Type B pancreatic cell (in vitro differentiated cells): ENCODE measurements around the gene INF2. TPM values are rescaled to one million over a fixed set of nuclear protein-coding genes. Genes with fewer than 3 reads are reported as not detected.
A peak's percentile ranks its signal among the peaks of the same experiment; 100 is the strongest.

ENCODE experiments used
- DNase-seq: peaks from one replicate; pipeline ENCODE4 v3.0.0; 2021; ENCODE audit warnings: mixed read lengths; ENCODE audit not compliant: unreplicated experiment; ENCODE audit errors: extremely low spot score
- H3K27ac Mint-ChIP-seq: 2 replicates; pipeline ENCODE4 v1.8.0; 2021; ENCODE audit warnings: mild to moderate bottlenecking, mixed read lengths
- H3K27me3 Mint-ChIP-seq: 2 replicates; pipeline ENCODE4 v1.8.0; 2021; ENCODE audit warnings: mixed read lengths
- H3K36me3 Mint-ChIP-seq: 2 replicates; pipeline ENCODE4 v1.8.0; 2021; ENCODE audit warnings: mixed read lengths
- H3K4me1 Mint-ChIP-seq: one replicate; pipeline ENCODE4 v1.8.0; 2021; ENCODE audit warnings: mixed read lengths; ENCODE audit not compliant: unreplicated experiment
- H3K4me3 Mint-ChIP-seq: 2 replicates; pipeline ENCODE4 v1.8.0; 2021; ENCODE audit warnings: mild to moderate bottlenecking, mixed read lengths
- H3K9me3 Mint-ChIP-seq: 2 replicates; pipeline ENCODE4 v1.8.0; 2021; ENCODE audit warnings: mixed read lengths
- CTCF ChIP-seq: fragments of 200-600 bp; sonication (generic); conservative IDR thresholded peaks from 2 replicates; pipeline ENCODE4 v1.5.0; 2021; ENCODE audit warnings: antibody characterized with exemption, mild to moderate bottlenecking
- total RNA-seq: library from RNA; stranded (reverse); gene quantifications from 2 replicates; pipeline ENCODE4 v1.2.1, GENCODE V29; 2021; ENCODE audit warnings: low replicate concordance

Gene INF2
- total RNA-seq, 1 donor from 2014 or later, result 45.6 TPM

DNA sequence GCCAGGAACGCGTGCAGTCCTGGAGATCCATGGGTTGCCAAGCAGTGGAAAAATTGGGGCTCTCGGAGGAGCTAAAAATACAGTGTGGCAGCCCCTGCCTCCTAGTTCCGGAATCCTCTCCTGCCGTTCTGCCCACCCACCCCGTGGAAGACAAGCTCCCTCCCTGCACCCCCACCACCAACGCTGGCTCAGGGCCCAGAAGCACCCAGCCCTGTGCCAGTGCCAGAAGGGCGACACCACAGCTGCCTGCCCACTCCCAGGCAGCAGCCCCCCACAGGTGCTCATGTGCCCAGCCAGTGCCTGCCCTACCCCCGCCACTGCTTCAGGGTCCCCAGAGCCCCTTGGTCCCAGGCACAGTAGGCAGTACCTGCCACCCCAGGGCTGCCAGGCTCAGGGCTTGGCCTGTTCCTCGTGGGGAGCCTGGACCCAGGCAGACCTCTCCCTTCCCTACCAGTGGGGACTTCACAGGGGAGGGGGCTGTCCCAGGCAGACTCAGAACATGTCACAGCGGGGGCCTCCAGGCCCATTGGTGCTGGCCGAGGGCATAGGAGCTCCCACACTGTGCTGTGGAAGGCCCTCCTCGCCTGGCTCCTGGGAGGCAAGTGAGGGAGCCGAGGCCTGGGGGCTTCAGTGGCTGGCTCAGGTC is 7.4 kb downstream of the INF2 start:
- Mint-ChIP-seq H3K27me3 (no peaks in the 10 kb centered on the region), H3K4me3 (no peak overlapping the region), H3K27ac (no peak overlapping the region), H3K4me1 (peaks cover 10% of the 10 kb centered on the region), H3K9me3 (no peaks in the 10 kb centered on the region), H3K36me3 (no peaks in the 10 kb centered on the region)
- no peak for DNase-seq
- TF ChIP-seq CTCF, result no peak

GRCh38 chr14:104697317-104697703 is 7.9 kb downstream of the INF2 start:
- no peak overlapping the region for H3K4me3 Mint-ChIP-seq
- H3K27ac Mint-ChIP-seq, result no peak overlapping the region
- peaks cover 10% of the 10 kb centered on the region for H3K4me1 Mint-ChIP-seq
- no peak for TF ChIP-seq CTCF
- no peaks in the 10 kb centered on the region for H3K36me3 Mint-ChIP-seq
- H3K9me3 Mint-ChIP-seq, result no peaks in the 10 kb centered on the region
- H3K27me3 Mint-ChIP-seq, result no peaks in the 10 kb centered on the region
- DNase-seq, result no peak

DNA sequence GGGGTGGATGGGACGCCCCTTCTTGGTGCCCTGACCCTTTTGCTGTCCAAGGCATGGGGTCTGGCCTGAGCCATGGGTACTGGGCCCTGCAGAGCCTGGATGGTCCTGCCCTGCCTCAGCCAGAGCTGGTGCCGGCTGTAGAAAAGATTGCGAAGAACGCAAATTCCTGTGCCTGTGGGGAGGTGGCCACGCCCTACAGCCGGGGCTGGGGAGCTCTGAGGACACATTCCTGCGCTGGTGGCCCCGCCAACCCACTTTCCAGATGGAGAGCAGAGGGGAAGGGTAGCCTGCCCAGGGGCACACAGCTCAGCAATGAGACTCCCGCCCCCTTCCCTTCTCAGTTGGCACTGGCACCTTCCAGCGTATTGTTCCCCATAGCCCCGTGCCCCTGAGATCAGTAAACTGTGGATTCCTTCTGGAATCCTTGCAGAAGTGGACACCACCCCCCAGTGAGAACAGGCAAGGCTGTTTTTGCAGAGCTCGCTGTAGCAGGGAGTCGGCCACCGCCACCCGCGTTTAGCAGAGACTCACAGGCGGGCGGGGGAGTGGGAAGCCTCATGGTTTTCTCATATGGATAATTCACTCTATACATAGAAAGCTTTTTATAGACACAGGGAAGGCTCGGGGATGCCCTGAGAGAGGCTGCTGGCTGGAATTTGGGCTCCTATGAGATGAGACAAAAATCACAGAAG is 8.6 kb downstream of the INF2 start:
- no peaks in the 10 kb centered on the region for H3K27me3 Mint-ChIP-seq
- H3K4me3 Mint-ChIP-seq, result no peak overlapping the region
- H3K9me3 Mint-ChIP-seq, result no peaks in the 10 kb centered on the region
- peaks cover 10% of the 10 kb centered on the region for H3K4me1 Mint-ChIP-seq
- no peak for TF ChIP-seq CTCF
- peak overlapping the region; percentile 78 for H3K27ac Mint-ChIP-seq
- DNase-seq, result no peak
- H3K36me3 Mint-ChIP-seq, result no peaks in the 10 kb centered on the region

GRCh38 chr14:104698688-104699425 is 9.4 kb downstream of the INF2 start:
- Mint-ChIP-seq H3K27ac (no peak overlapping the region), H3K27me3 (no peaks in the 10 kb centered on the region), H3K9me3 (no peaks in the 10 kb centered on the region), H3K4me3 (no peak overlapping the region), H3K4me1 (peaks cover 10% of the 10 kb centered on the region), H3K36me3 (no peaks in the 10 kb centered on the region)
- no peak for TF ChIP-seq CTCF
- DNase-seq, result no peak

- Mint-ChIP-seq H3K4me3 (no peak overlapping the region), H3K9me3 (no peaks in the 10 kb centered on the region), H3K4me1 (peaks cover 10% of the 10 kb centered on the region), H3K27me3 (no peaks in the 10 kb centered on the region), H3K36me3 (peaks cover 4% of the 10 kb centered on the region), H3K27ac (no peak overlapping the region)
- no peak for TF ChIP-seq CTCF
- no peak for DNase-seq
Observed at GRCh38 chr14:104699426-104699748, 10.0 kb downstream of the INF2 start.
